Liver (tissue), 9 donors: ENCODE results near the gene TSPAN5. TPM values are rescaled to one million over a fixed set of nuclear protein-coding genes. Genes with fewer than 3 reads are reported as not detected.

ENCODE experiments used
- DNase-seq: peaks from one replicate; pipeline ENCODE4 v3.0.0-alpha.2; 2017; ENCODE audit warnings: low spot score
- H3K27ac ChIP-seq, 2 donors: one replicate each; pipeline ENCODE4 v1.7.0; 2013; ENCODE audit warnings: inconsistent platforms in 2 of 2, low read length in 2 of 2, control low read depth in 1 of 2, low read depth in 1 of 2, mild to moderate bottlenecking in 1 of 2
- H3K27me3 ChIP-seq, 4 donors: one replicate each; pipeline versions ENCODE4 v1.6.1 to v1.7.0; 2013; ENCODE audit warnings: low read length in 3 of 4, inconsistent platforms in 1 of 4, mild to moderate bottlenecking in 1 of 4, moderate library complexity in 1 of 4; ENCODE audit not compliant: control insufficient read depth in 4 of 4, insufficient read depth in 4 of 4
- H3K36me3 ChIP-seq, 4 donors: one replicate each; pipeline versions ENCODE4 v1.6.1 to v1.7.0; 2013; ENCODE audit warnings: low read length in 3 of 4, mild to moderate bottlenecking in 3 of 4, low read depth in 1 of 4, moderate library complexity in 1 of 4; ENCODE audit not compliant: control insufficient read depth in 4 of 4, insufficient read depth in 3 of 4
- H3K4me1 ChIP-seq, 4 donors: one replicate each; pipeline versions ENCODE4 v1.6.1 to v1.7.0; 2013; ENCODE audit warnings: low read length in 3 of 4, mild to moderate bottlenecking in 3 of 4, moderate library complexity in 1 of 4; ENCODE audit not compliant: control insufficient read depth in 4 of 4, insufficient read depth in 4 of 4
- H3K4me3 ChIP-seq, 3 donors: one replicate each; pipeline versions ENCODE4 v1.6.1 to v1.7.0; 2013; ENCODE audit warnings: low read length in 3 of 3, control low read depth in 1 of 3, low read depth in 1 of 3, mild to moderate bottlenecking in 1 of 3
- H3K9ac ChIP-seq, 2 donors: one replicate each; pipeline ENCODE4 v1.7.0; 2013; ENCODE audit warnings: low read length in 2 of 2, mild to moderate bottlenecking in 2 of 2, moderate library complexity in 2 of 2, control low read depth in 1 of 2, low read depth in 1 of 2
- H3K9me3 ChIP-seq, 4 donors: one replicate each; pipeline versions ENCODE4 v1.6.1 to v1.7.0; 2013; ENCODE audit warnings: low read length in 3 of 4; ENCODE audit not compliant: control insufficient read depth in 4 of 4
- EGR1 ChIP-seq, 2 donors: IDR thresholded peaks; 2 replicates each; pipeline ENCODE4 v1.6.1; 2016 to 2018; ENCODE audit warnings: antibody characterized with exemption in 2 of 2, low read depth in 2 of 2
- FOXA1 ChIP-seq: IDR thresholded peaks from 2 replicates; pipeline ENCODE4 v1.6.1; 2016; ENCODE audit warnings: antibody characterized with exemption
- FOXA2 ChIP-seq: IDR thresholded peaks from 2 replicates; pipeline ENCODE4 v1.6.1; 2016; ENCODE audit warnings: antibody characterized with exemption
- GABPA ChIP-seq, 2 donors: IDR thresholded peaks in 1 of 2; conservative IDR thresholded peaks in 1 of 2; 2 replicates each; pipeline ENCODE4 v1.6.1; 2016; ENCODE audit warnings: antibody characterized with exemption in 2 of 2, mild to moderate bottlenecking in 1 of 2, moderate library complexity in 1 of 2
- HNF4A ChIP-seq, 2 donors: conservative IDR thresholded peaks; 2 replicates each; pipeline ENCODE4 v1.6.1; 2016; ENCODE audit warnings: antibody characterized with exemption in 2 of 2, mild to moderate bottlenecking in 2 of 2
- HNF4G ChIP-seq: IDR thresholded peaks from 2 replicates; pipeline ENCODE4 v1.6.1; 2016; ENCODE audit warnings: antibody characterized with exemption
- JUND ChIP-seq, 2 donors: IDR thresholded peaks; 2 replicates each; pipeline ENCODE4 v1.6.1; 2016; ENCODE audit warnings: antibody characterized with exemption in 2 of 2
- NR2F2 ChIP-seq: IDR thresholded peaks from 2 replicates; pipeline ENCODE4 v1.6.1; 2016; ENCODE audit warnings: antibody characterized with exemption
- RAD21 ChIP-seq, 2 donors: IDR thresholded peaks; 2 replicates each; pipeline ENCODE4 v1.6.1; 2016; ENCODE audit warnings: antibody characterized with exemption in 2 of 2, mild to moderate bottlenecking in 2 of 2
- RXRA ChIP-seq, 2 donors: IDR thresholded peaks; 2 replicates each; pipeline ENCODE4 v1.6.1; 2017 to 2018; ENCODE audit warnings: antibody characterized with exemption in 2 of 2, mild to moderate bottlenecking in 1 of 2
- SP1 ChIP-seq: IDR thresholded peaks from 2 replicates; pipeline ENCODE4 v1.6.1; 2018; ENCODE audit warnings: antibody characterized with exemption, mild to moderate bottlenecking
- TAF1 ChIP-seq: conservative IDR thresholded peaks from 2 replicates; pipeline ENCODE4 v1.6.1; 2016; ENCODE audit warnings: antibody characterized with exemption, mild to moderate bottlenecking
- YY1 ChIP-seq: IDR thresholded peaks from 2 replicates; pipeline ENCODE4 v1.6.1; 2016; ENCODE audit warnings: antibody characterized with exemption, mild to moderate bottlenecking
- WGBS: extraction: QIAGEN DNeasy Blood & Tissue Kit; methylation state at CpG from one replicate; pipeline ENCODE4 v1.1.7; 2013; 5-methylcytosine and 5-hydroxymethylcytosine counted together
- polyA plus RNA-seq, 2 donors: library from polyadenylated mRNA; stranded (reverse) in 1 of 2; unstranded in 1 of 2; fragments of 200-250 nt in 1 of 2; fragments of >200 nt in 1 of 2; fragmentation: Nextera tagmentation in 1 of 2; extraction: Ambion mirVana in 1 of 2; gene quantifications; one replicate each; pipeline versions ENCODE4 v1.2.1 to v1.2.3, GENCODE V29; 2013 to 2015
- total RNA-seq, 2 donors: library from RNA; depleted of rRNA; stranded (reverse); fragments of >200 nt; gene quantifications; one replicate each; pipeline ENCODE4 v1.2.3, GENCODE V29; 2014
- TF ChIP-seq, protein P1 (sequence below): IDR thresholded peaks from 2 replicates; pipeline ENCODE4 v1.6.1; 2016; ENCODE audit warnings: antibody characterized with exemption
- TF ChIP-seq, protein P2 (sequence below): IDR thresholded peaks from 2 replicates; pipeline ENCODE4 v1.6.1; 2016; ENCODE audit warnings: antibody characterized with exemption
- TF ChIP-seq, protein P3 (sequence below): IDR thresholded peaks from 2 replicates; pipeline ENCODE4 v1.6.1; 2016; ENCODE audit warnings: antibody characterized with exemption, mild to moderate bottlenecking
- TF ChIP-seq, protein P4 (sequence below): IDR thresholded peaks from 2 replicates; pipeline ENCODE4 v1.6.1; 2016; ENCODE audit warnings: antibody characterized with exemption
- TF ChIP-seq, protein P5 (sequence below): fragments of 150-350 bp; IDR thresholded peaks from 2 replicates; pipeline ENCODE4 v1.5.1; 2017; ENCODE audit warnings: improper control_type of control experiment, low read depth, low read length; ENCODE audit not compliant: missing input control
- donor health status: healthy.
- donor health status: healthy.
- donor health status: healthy.
- donor health status: healthy.
- donor health status: healthy.

TSPAN5 gene
- total and polyA plus RNA-seq, 4 donors = 0.36 to 54.0 (median 0.63) TPM

DNA sequence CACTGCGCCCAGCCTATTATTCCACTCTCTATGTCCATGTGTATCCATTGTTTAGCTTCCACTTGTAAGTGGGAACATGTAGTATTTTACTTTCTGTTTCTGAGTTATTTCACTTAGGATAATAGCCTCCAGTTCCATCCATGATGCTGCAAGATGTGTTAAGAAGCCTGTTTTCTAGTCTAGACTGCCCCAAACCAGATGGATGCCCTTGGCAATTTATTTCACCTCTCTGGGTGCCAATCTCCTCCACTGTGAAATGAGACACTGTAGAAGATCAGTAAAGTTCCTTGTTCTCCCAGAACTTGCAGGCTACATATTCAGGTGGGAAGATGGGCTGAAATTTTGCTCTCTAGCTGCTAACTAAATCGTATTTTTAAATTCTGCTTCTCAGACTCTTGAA is 72.8 kb downstream of the TSPAN5 start:
- Histone ChIP-seq H3K9ac (no peak overlapping the region), H3K27me3 (no peaks in the 10 kb centered on the region), H3K4me3 (no peak overlapping the region), H3K27ac (no peak overlapping the region), H3K4me1 (peaks cover 0 to 8% (median 6%) of the 10 kb centered on the region in 4 donors), H3K9me3 (no peaks in the 10 kb centered on the region), H3K36me3 (no peaks in the 10 kb centered on the region)
- TF ChIP-seq GABPA (IDR thresholded peaks at IDR 0.05 in 1 of 2, conservative IDR thresholded peaks at IDR 0.05 in 1 of 2) (no peak), RXRA (IDR thresholded peaks at IDR 0.05) (no peak), EGR1 (IDR thresholded peaks at IDR 0.05; ENCODE audit: low read depth in 2 of 2) (no peak), HNF4G (no peak), SP1 (no peak), RAD21 (IDR thresholded peaks at IDR 0.05) (no peak), FOXA1 (no peak), TAF1 (no peak)
- TF ChIP-seq, protein P1, sequence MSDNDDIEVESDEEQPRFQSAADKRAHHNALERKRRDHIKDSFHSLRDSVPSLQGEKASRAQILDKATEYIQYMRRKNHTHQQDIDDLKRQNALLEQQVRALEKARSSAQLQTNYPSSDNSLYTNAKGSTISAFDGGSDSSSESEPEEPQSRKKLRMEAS = no peak
- TF ChIP-seq, protein P2, sequence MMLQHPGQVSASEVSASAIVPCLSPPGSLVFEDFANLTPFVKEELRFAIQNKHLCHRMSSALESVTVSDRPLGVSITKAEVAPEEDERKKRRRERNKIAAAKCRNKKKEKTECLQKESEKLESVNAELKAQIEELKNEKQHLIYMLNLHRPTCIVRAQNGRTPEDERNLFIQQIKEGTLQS = no peak
- 94% methylated on average over 2 of the region's 2 CpGs for WGBS
- DNase-seq = no peak

DNA sequence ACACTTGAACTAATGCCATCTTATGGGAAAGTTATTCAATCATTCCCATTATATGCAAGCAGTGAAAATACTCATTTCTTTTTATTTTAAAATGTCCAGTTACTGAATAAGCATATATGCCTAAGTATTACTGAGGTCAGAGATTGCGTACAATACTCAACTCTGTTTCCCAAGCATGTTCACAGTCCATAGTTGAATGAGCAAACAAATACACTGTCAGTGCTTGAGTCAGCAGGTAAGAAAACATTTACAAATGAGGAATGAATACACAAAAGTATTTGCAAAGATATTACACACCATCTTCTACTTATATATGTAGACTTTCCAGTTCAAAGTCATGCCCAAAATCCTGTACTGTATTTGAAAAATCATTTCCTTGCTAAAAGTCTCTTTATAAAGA is 74.1 kb downstream of the TSPAN5 start:
- H3K36me3 ChIP-seq = no peaks in the 10 kb centered on the region
- H3K4me1 ChIP-seq = peaks cover 0 to 8% (median 6%) of the 10 kb centered on the region in 4 donors
- DNase-seq = no peak
- H3K4me3 ChIP-seq = no peak overlapping the region
- 31% methylated on average over 1 of the region's 1 CpG for WGBS
- H3K9ac ChIP-seq = no peak overlapping the region
- TF ChIP-seq JUND (IDR thresholded peaks at IDR 0.05) (peak; percentile 45 to 91), HNF4A (conservative IDR thresholded peaks at IDR 0.05) (peak; percentile 88 to 92), FOXA1 (peak; percentile 54), RAD21 (IDR thresholded peaks at IDR 0.05) (peak; percentile 23 to 37), TAF1 (no peak), EGR1 (IDR thresholded peaks at IDR 0.05; ENCODE audit: low read depth in 2 of 2) (no peak), GABPA (IDR thresholded peaks at IDR 0.05 in 1 of 2, conservative IDR thresholded peaks at IDR 0.05 in 1 of 2) (no peak), RXRA (IDR thresholded peaks at IDR 0.05) (peak; percentile 44 to 73), YY1 (no peak), HNF4G (peak; percentile 57), NR2F2 (no peak), FOXA2 (peak; percentile 65), SP1 (peak; percentile 41)
- TF ChIP-seq, protein P3, sequence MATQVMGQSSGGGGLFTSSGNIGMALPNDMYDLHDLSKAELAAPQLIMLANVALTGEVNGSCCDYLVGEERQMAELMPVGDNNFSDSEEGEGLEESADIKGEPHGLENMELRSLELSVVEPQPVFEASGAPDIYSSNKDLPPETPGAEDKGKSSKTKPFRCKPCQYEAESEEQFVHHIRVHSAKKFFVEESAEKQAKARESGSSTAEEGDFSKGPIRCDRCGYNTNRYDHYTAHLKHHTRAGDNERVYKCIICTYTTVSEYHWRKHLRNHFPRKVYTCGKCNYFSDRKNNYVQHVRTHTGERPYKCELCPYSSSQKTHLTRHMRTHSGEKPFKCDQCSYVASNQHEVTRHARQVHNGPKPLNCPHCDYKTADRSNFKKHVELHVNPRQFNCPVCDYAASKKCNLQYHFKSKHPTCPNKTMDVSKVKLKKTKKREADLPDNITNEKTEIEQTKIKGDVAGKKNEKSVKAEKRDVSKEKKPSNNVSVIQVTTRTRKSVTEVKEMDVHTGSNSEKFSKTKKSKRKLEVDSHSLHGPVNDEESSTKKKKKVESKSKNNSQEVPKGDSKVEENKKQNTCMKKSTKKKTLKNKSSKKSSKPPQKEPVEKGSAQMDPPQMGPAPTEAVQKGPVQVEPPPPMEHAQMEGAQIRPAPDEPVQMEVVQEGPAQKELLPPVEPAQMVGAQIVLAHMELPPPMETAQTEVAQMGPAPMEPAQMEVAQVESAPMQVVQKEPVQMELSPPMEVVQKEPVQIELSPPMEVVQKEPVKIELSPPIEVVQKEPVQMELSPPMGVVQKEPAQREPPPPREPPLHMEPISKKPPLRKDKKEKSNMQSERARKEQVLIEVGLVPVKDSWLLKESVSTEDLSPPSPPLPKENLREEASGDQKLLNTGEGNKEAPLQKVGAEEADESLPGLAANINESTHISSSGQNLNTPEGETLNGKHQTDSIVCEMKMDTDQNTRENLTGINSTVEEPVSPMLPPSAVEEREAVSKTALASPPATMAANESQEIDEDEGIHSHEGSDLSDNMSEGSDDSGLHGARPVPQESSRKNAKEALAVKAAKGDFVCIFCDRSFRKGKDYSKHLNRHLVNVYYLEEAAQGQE = no peak
- TF ChIP-seq, protein P1 = peak; percentile 10
- TF ChIP-seq, protein P4, sequence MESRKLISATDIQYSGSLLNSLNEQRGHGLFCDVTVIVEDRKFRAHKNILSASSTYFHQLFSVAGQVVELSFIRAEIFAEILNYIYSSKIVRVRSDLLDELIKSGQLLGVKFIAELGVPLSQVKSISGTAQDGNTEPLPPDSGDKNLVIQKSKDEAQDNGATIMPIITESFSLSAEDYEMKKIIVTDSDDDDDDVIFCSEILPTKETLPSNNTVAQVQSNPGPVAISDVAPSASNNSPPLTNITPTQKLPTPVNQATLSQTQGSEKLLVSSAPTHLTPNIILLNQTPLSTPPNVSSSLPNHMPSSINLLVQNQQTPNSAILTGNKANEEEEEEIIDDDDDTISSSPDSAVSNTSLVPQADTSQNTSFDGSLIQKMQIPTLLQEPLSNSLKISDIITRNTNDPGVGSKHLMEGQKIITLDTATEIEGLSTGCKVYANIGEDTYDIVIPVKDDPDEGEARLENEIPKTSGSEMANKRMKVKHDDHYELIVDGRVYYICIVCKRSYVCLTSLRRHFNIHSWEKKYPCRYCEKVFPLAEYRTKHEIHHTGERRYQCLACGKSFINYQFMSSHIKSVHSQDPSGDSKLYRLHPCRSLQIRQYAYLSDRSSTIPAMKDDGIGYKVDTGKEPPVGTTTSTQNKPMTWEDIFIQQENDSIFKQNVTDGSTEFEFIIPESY = no peak
- TF ChIP-seq, protein P5, sequence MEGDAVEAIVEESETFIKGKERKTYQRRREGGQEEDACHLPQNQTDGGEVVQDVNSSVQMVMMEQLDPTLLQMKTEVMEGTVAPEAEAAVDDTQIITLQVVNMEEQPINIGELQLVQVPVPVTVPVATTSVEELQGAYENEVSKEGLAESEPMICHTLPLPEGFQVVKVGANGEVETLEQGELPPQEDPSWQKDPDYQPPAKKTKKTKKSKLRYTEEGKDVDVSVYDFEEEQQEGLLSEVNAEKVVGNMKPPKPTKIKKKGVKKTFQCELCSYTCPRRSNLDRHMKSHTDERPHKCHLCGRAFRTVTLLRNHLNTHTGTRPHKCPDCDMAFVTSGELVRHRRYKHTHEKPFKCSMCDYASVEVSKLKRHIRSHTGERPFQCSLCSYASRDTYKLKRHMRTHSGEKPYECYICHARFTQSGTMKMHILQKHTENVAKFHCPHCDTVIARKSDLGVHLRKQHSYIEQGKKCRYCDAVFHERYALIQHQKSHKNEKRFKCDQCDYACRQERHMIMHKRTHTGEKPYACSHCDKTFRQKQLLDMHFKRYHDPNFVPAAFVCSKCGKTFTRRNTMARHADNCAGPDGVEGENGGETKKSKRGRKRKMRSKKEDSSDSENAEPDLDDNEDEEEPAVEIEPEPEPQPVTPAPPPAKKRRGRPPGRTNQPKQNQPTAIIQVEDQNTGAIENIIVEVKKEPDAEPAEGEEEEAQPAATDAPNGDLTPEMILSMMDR = no peak
- TF ChIP-seq, protein P2 = no peak
- H3K27ac ChIP-seq = no peak overlapping the region
- no peaks in the 10 kb centered on the region for H3K9me3 ChIP-seq
- H3K27me3 ChIP-seq = no peaks in the 10 kb centered on the region
